H1 (cell line): Measurements from ENCODE around the gene FAM151A.

Experiments used
- CREB1 ChIP-seq: IDR thresholded peaks from 2 replicates; pipeline ENCODE4 v1.6.1; 2012; ENCODE audit warnings: inconsistent platforms
- EGR1 ChIP-seq: IDR thresholded peaks from 2 replicates; pipeline ENCODE4 v1.6.1; 2011; ENCODE audit warnings: low read depth, low read length, borderline replicate concordance
- EZH2 ChIP-seq: fragments of 200-600 bp; sonication (generic); IDR thresholded peaks from 2 replicates; pipeline ENCODE4 v1.7.1; 2012; ENCODE audit warnings: low read depth, mild to moderate bottlenecking, moderate library complexity, low read length, inconsistent platforms; ENCODE audit not compliant: severe bottlenecking
- GTF2F1 ChIP-seq: IDR thresholded peaks from 2 replicates; pipeline ENCODE4 v1.6.1; 2012; ENCODE audit warnings: low read depth, low read length, improper control_type of control experiment, borderline replicate concordance
- POLR2A ChIP-seq, 2 experiments: IDR thresholded peaks; 1 replicate in 1 of 2; 2 replicates in 1 of 2; pipeline ENCODE4 v1.6.1; 2011; ENCODE audit warnings: low read depth in 2 of 2, low read length in 2 of 2, mild to moderate bottlenecking in 2 of 2; ENCODE audit errors: control extremely low read depth in 1 of 2
- RNF2 ChIP-seq: fragments of 200-900, 300-1000 bp; sonication (generic); IDR thresholded peaks from 2 replicates; pipeline ENCODE4 v1.7.1; 2016; ENCODE audit warnings: borderline replicate concordance, low read depth, mild to moderate bottlenecking, antibody characterized with exemption, low read length; ENCODE audit not compliant: poor library complexity, severe bottlenecking; ENCODE audit errors: missing control alignments
- TF ChIP-seq, protein P1 (sequence below), 3 experiments: IDR thresholded peaks; 1 replicate in 2 of 3; 2 replicates in 1 of 3; pipeline versions ENCODE4 v1.5.1 to v1.6.1; 2011; ENCODE audit warnings: low read length in 3 of 3, mild to moderate bottlenecking in 3 of 3, inconsistent platforms in 2 of 3, low read depth in 1 of 3, moderate library complexity in 1 of 3; ENCODE audit not compliant: insufficient read depth in 1 of 3; ENCODE audit errors: control extremely low read depth in 1 of 3

- no peak for TF ChIP-seq EZH2
- TF ChIP-seq, protein P1, sequence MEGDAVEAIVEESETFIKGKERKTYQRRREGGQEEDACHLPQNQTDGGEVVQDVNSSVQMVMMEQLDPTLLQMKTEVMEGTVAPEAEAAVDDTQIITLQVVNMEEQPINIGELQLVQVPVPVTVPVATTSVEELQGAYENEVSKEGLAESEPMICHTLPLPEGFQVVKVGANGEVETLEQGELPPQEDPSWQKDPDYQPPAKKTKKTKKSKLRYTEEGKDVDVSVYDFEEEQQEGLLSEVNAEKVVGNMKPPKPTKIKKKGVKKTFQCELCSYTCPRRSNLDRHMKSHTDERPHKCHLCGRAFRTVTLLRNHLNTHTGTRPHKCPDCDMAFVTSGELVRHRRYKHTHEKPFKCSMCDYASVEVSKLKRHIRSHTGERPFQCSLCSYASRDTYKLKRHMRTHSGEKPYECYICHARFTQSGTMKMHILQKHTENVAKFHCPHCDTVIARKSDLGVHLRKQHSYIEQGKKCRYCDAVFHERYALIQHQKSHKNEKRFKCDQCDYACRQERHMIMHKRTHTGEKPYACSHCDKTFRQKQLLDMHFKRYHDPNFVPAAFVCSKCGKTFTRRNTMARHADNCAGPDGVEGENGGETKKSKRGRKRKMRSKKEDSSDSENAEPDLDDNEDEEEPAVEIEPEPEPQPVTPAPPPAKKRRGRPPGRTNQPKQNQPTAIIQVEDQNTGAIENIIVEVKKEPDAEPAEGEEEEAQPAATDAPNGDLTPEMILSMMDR (IDR thresholded peaks at IDR 0.05; ENCODE audit: control extremely low read depth in 1 of 3, insufficient read depth in 1 of 3, low read depth in 1 of 3, low read length in 3 of 3) = no peak
- TF ChIP-seq RNF2 = no peak
- no peak for TF ChIP-seq GTF2F1
- TF ChIP-seq POLR2A (IDR thresholded peaks at IDR 0.05; ENCODE audit: control extremely low read depth in 1 of 2, low read depth in 2 of 2, low read length in 2 of 2) = no peak
- no peak for TF ChIP-seq CREB1
- TF ChIP-seq EGR1 = no peak
These were observed 20.8 kb downstream of the FAM151A start for GRCh38 chr1:54602554-54602953.
